AG10803 (cell line): ENCODE results near the gene PRRX2.
A peak's percentile ranks its signal among the peaks of the same experiment; 100 is the strongest.

ENCODE experiments used
- DNase-seq: peaks from one replicate; pipeline ENCODE4 v3.0.0; 2010; ENCODE audit warnings: low read depth
- H3K4me3 ChIP-seq: 2 replicates; pipeline ENCODE4 v1.5.1; 2011; ENCODE audit warnings: mild to moderate bottlenecking, low read length, control low read depth
- CTCF ChIP-seq: conservative IDR thresholded peaks from 2 replicates; pipeline ENCODE4 v1.5.1; 2011; ENCODE audit warnings: mild to moderate bottlenecking, low read length, control low read depth, inconsistent platforms

The PRRX2 gene

GRCh38 chr9:129678844-129679243 is 13.4 kb downstream of the PRRX2 start:
- no peak overlapping the region for H3K4me3 ChIP-seq
- TF ChIP-seq CTCF = no peak
- no peak for DNase-seq

GRCh38 chr9:129679537-129679936 is 14.1 kb downstream of the PRRX2 start:
- H3K4me3 ChIP-seq = no peak overlapping the region
- DNase-seq = no peak
- TF ChIP-seq CTCF = no peak

- no peak for TF ChIP-seq CTCF
- no peak overlapping the region for H3K4me3 ChIP-seq
- DNase-seq = no peak
These were observed 16.5 kb downstream of the PRRX2 start for GRCh38 chr9:129681924-129682323.

- no peak for TF ChIP-seq CTCF
- DNase-seq = no peak
- H3K4me3 ChIP-seq = no peak overlapping the region
These were observed 16.9 kb downstream of the PRRX2 start for GRCh38 chr9:129682381-129682780.

GRCh38 chr9:129685220-129685932 is 19.9 kb downstream of the PRRX2 start:
- peak; percentile 64 for DNase-seq
- TF ChIP-seq CTCF = no peak
- H3K4me3 ChIP-seq = no peak overlapping the region

GRCh38 chr9:129685933-129686259 is 20.4 kb downstream of the PRRX2 start:
- no peak for TF ChIP-seq CTCF
- H3K4me3 ChIP-seq = no peak overlapping the region
- no peak for DNase-seq

- TF ChIP-seq CTCF = no peak
- H3K4me3 ChIP-seq = no peak overlapping the region
- DNase-seq = no peak
These were observed 21.3 kb downstream of the PRRX2 start for GRCh38 chr9:129686736-129687135.
